WI38 (cell line): ENCODE results near the gene GSDMA.

Experiments used
- H3K4me3 ChIP-seq: 2 replicates; pipeline ENCODE4 v1.5.1; 2011; ENCODE audit warnings: low read depth, mild to moderate bottlenecking, control low read depth, low read length
- TF ChIP-seq, protein P1 (sequence below): IDR thresholded peaks from 2 replicates; pipeline ENCODE4 v1.5.1; 2012; ENCODE audit warnings: low read depth, mild to moderate bottlenecking, control low read depth, low read length

The GSDMA gene

GRCh38 chr17:39962642-39963220 lies at the start of gene GSDMA:
Gene GSDMA (plus strand): TSS chr17:39963004. CDS start chr17:39965688, 2,684 bp downstream.
- H3K4me3 ChIP-seq = no peak within 1 kb of the TSS
- TF ChIP-seq, protein P1, sequence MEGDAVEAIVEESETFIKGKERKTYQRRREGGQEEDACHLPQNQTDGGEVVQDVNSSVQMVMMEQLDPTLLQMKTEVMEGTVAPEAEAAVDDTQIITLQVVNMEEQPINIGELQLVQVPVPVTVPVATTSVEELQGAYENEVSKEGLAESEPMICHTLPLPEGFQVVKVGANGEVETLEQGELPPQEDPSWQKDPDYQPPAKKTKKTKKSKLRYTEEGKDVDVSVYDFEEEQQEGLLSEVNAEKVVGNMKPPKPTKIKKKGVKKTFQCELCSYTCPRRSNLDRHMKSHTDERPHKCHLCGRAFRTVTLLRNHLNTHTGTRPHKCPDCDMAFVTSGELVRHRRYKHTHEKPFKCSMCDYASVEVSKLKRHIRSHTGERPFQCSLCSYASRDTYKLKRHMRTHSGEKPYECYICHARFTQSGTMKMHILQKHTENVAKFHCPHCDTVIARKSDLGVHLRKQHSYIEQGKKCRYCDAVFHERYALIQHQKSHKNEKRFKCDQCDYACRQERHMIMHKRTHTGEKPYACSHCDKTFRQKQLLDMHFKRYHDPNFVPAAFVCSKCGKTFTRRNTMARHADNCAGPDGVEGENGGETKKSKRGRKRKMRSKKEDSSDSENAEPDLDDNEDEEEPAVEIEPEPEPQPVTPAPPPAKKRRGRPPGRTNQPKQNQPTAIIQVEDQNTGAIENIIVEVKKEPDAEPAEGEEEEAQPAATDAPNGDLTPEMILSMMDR = no peak

DNA sequence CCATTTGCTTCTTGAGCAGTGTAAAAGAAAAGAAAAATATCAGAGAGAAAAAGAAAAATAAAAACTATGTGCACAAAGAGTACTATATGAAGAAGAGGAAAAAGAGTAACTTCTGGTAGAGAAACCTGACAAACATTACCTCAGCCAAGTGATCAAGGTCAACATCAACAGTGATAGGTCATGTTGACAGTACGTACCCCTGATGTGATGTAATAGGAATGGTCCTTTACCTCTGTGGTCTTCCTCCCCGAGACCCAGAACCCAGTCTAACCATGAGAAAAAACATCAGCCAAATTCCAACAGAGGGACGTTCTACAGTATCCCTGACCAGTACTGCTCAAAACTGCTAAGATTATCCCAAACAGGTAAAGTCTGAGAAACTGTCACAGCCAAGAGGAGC lies 48.8 kb upstream of the GSDMA start:
- H3K4me3 ChIP-seq = no peak overlapping the region
- TF ChIP-seq, protein P1 = no peak

DNA sequence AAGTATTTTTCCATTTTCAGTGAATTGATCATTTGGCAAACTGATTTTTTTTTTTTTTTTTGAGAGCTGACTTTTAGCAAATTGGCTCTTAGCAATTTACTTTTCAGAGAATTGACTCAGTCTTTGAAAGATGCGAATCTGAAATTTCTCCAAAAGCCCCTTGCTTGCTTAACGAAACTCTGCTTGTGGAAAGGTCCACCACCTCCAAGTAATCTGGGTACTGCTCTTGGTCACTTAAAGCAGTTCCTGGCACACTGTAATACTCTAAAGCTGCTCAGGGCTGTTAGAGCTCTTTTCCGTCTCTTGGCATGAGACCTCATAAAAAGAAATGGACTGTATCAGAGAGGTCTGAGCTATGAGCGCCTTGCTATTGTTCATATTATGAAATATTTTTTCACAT lies 47.2 kb upstream of the GSDMA start:
- TF ChIP-seq, protein P1 = no peak
- no peak overlapping the region for H3K4me3 ChIP-seq

DNA sequence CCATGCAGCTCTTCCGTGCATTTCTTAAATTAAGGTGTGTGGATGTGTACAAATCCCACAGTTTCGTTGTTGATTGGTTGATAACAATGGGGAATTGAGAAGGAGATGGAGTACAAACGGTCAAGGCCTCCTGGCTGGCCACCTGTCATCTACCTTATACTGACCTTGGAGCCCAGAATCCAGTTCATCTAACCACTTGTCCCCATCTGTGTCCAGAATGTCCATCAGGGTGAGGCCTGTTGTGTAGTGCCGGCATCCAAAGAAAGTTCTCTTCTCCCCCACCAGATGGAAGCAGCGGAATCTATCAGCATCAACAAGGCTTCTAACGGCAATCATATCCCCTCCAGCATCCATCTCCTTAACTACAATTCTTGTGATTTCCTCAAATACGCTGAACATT lies 45.9 kb upstream of the GSDMA start:
- TF ChIP-seq, protein P1 = no peak
- H3K4me3 ChIP-seq = no peak overlapping the region

- no peak overlapping the region for H3K4me3 ChIP-seq
- TF ChIP-seq, protein P1 = no peak
These were observed 43.6 kb upstream of the GSDMA start for GRCh38 chr17:39919087-39919683.

- TF ChIP-seq, protein P1 = no peak
- no peak overlapping the region for H3K4me3 ChIP-seq
These were observed 42.3 kb upstream of the GSDMA start for GRCh38 chr17:39920218-39921210.

- TF ChIP-seq, protein P1 = no peak
- no peak overlapping the region for H3K4me3 ChIP-seq
These were observed 41.5 kb upstream of the GSDMA start for GRCh38 chr17:39921323-39921722.
